HFFc6 (cell line): Measurements from ENCODE around the gene PPOX. TPM values are rescaled to one million over a fixed set of nuclear protein-coding genes. Genes with fewer than 3 reads are reported as not detected.
A peak's percentile ranks its signal among the peaks of the same experiment; 100 is the strongest.

Source experiments
- DNase-seq: peaks from one replicate; pipeline ENCODE4 v3.0.0-alpha.2; 2018
- H3K27ac Mint-ChIP-seq: 2 replicates; pipeline ENCODE4 v1.8.0; 2020; ENCODE audit warnings: mild to moderate bottlenecking, mixed read lengths
- H3K27me3 Mint-ChIP-seq: 2 replicates; pipeline ENCODE4 v1.8.0; 2021; ENCODE audit warnings: mild to moderate bottlenecking, moderate library complexity, mixed read lengths; ENCODE audit not compliant: insufficient read depth
- H3K36me3 Mint-ChIP-seq: 2 replicates; pipeline ENCODE4 v1.8.0; 2021; ENCODE audit warnings: low read depth, mixed read lengths
- H3K4me1 Mint-ChIP-seq: 2 replicates; pipeline ENCODE4 v1.8.0; 2020; ENCODE audit warnings: low read depth, mixed read lengths
- H3K4me3 Mint-ChIP-seq: 2 replicates; pipeline ENCODE4 v1.8.0; 2020; ENCODE audit warnings: mild to moderate bottlenecking, moderate library complexity, mixed read lengths
- H3K9me3 Mint-ChIP-seq: 2 replicates; pipeline ENCODE4 v1.8.0; 2020; ENCODE audit warnings: mild to moderate bottlenecking, mixed read lengths
- CTCF ChIP-seq: fragments of 200-600 bp; sonication (generic); IDR thresholded peaks from 2 replicates; pipeline ENCODE4 v1.5.0; 2021; ENCODE audit warnings: antibody characterized with exemption, mild to moderate bottlenecking
- total RNA-seq, 6 experiments: library from RNA; stranded (reverse); fragmentation: NEBNext Ultra II Directional; extraction: Animal tissue kit (Norgen Biotek cat#: 25700); gene quantifications; 2 replicates in 1 of 6; 3 replicates in 5 of 6; pipeline ENCODE4 v1.2.3, GENCODE V29; 2021

PPOX gene
- total RNA-seq, 6 experiments from 2014 or later, result 11.8 to 15.2 (median 13.5) TPM

- H3K36me3 Mint-ChIP-seq, result peaks cover 30% of the 10 kb centered on the region
- peak overlapping the region; percentile 29; the same call in 1 of the 2 replicates for H3K4me3 Mint-ChIP-seq
- TF ChIP-seq CTCF, result no peak
- peak; percentile 88 for DNase-seq
- H3K9me3 Mint-ChIP-seq, result no peaks in the 10 kb centered on the region; the same call in 1 of the 2 replicates
- H3K4me1 Mint-ChIP-seq, result peaks cover 48% of the 10 kb centered on the region
- peak overlapping the region; percentile 74 for H3K27ac Mint-ChIP-seq
- H3K27me3 Mint-ChIP-seq, result peaks cover 3% of the 10 kb centered on the region
Observed at GRCh38 chr1:161172776-161173376, 6.7 kb downstream of the PPOX start.

DNA sequence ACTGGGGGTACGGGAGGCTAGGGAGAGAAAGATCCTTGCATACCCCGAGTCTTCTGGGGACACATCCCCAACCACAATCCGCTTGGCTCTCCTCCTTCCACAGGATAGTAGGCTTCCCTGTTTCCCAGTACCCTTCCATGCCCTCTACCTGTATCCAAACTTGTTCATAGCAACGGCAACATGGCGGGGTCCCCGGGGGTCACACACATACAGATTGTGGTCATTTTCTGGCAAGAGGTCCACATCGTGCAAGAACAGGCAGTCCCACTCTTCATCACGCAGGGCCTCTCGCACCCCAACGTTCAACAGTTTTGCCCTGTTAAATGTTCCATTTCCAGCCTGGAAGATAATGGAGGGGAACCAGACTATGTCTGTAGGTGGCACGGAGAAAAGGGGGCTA, 7.5 kb downstream of the PPOX start:
- Mint-ChIP-seq H3K9me3 (no peaks in the 10 kb centered on the region; the same call in 1 of the 2 replicates), H3K36me3 (peaks cover 30% of the 10 kb centered on the region), H3K27ac (peak overlapping the region; percentile 74), H3K4me1 (peaks cover 47% of the 10 kb centered on the region), H3K4me3 (no peak overlapping the region), H3K27me3 (peaks cover 3% of the 10 kb centered on the region)
- DNase-seq, result no peak
- no peak for TF ChIP-seq CTCF

DNA sequence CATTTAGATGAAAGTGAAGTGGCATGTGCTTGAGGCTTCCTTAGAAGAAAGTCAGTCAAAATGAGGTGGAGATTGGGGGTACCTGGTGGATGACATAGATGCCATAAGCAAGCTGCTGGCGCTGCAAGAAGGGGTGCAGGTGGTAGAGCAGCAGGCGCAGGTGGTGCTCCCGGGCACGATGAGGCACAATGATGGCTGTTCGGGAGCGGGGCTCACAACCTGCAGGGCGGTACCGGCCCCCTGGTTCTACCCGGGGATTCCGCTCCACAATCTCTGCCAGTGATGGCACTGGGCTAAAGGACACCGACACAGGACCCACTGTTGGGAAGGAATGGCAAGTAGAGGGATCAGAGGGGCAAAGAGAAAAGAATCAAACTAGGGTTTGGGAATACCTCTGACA, 8.7 kb downstream of the PPOX start:
- H3K4me1 Mint-ChIP-seq, result peaks cover 47% of the 10 kb centered on the region
- H3K36me3 Mint-ChIP-seq, result peaks cover 30% of the 10 kb centered on the region
- H3K9me3 Mint-ChIP-seq, result no peaks in the 10 kb centered on the region; the same call in 1 of the 2 replicates
- peaks cover 3% of the 10 kb centered on the region for H3K27me3 Mint-ChIP-seq
- H3K4me3 Mint-ChIP-seq, result no peak overlapping the region
- no peak overlapping the region for H3K27ac Mint-ChIP-seq
- no peak for TF ChIP-seq CTCF
- no peak for DNase-seq

DNA sequence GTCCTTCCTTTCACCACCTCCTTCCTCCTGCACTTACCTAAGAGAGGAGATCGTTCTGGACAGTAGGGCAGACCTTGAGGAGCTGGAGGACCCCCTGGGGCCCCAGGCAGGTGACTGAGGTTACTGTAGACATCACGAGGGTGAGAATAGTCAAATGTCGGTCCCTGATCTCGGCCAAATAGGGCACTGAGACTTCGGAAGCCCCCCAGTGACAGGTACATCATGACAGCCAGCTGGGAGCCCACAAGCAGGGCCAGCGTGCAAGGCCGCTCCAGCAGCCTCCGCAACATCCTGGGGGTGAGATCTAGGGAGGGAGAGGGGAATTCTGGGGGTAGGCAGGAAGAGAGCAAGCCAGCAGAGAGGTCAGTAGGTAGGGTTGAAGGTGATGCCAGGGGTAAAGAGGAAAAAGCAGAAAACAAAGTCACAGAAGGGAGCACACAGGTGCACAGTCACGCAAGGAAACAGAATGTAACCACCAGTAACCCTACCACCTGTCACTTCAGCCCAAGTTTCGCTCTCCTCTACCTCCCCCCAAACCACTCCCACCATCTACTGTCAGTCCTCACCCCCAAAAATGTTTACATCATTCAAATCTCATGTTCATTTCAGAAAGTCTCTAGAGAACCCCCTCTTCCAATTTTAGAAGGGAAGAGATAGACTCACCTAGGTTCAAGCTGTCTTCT, 9.7 kb downstream of the PPOX start:
- Mint-ChIP-seq H3K27me3 (peaks cover 3% of the 10 kb centered on the region), H3K27ac (no peak overlapping the region), H3K36me3 (peaks cover 29% of the 10 kb centered on the region), H3K4me3 (peak overlapping the region; percentile 99), H3K4me1 (peaks cover 47% of the 10 kb centered on the region), H3K9me3 (no peaks in the 10 kb centered on the region; the same call in 1 of the 2 replicates)
- no peak for DNase-seq
- no peak for TF ChIP-seq CTCF

GRCh38 chr1:161176468-161177111, 10.4 kb downstream of the PPOX start:
- Mint-ChIP-seq H3K27ac (peak overlapping the region; percentile 98), H3K4me1 (peaks cover 47% of the 10 kb centered on the region), H3K36me3 (peaks cover 26% of the 10 kb centered on the region), H3K9me3 (no peaks in the 10 kb centered on the region; the same call in 1 of the 2 replicates), H3K4me3 (peak overlapping the region; percentile 99), H3K27me3 (peaks cover 3% of the 10 kb centered on the region)
- no peak for DNase-seq
- no peak for TF ChIP-seq CTCF
